SK-N-SH (cell line): ENCODE results near the gene WWOX.

Source experiments
- FOXJ3 ChIP-seq: sonication (generic); formaldehyde crosslinking; IDR thresholded peaks from 2 replicates; pipeline ENCODE4 v1.5.1; 2020; ENCODE audit warnings: mild to moderate bottlenecking, missing genetic modification reagents
- MXI1 ChIP-seq: IDR thresholded peaks from 2 replicates; pipeline ENCODE4 v1.6.1; 2012; ENCODE audit warnings: mild to moderate bottlenecking, low read depth, low read length, improper control_type of control experiment
- RCOR1 ChIP-seq: fragments of 150-350 bp; IDR thresholded peaks from 2 replicates; pipeline ENCODE4 v1.6.1; 2017; ENCODE audit warnings: antibody characterized with exemption, low read length
- RFX5 ChIP-seq: IDR thresholded peaks from 2 replicates; pipeline ENCODE4 v1.6.1; 2012; ENCODE audit warnings: mild to moderate bottlenecking, improper control_type of control experiment, low read length
- RXRA ChIP-seq: IDR thresholded peaks from 2 replicates; pipeline ENCODE4 v1.4.0; 2012; ENCODE audit warnings: low read depth, mild to moderate bottlenecking, borderline replicate concordance
- TAF1 ChIP-seq: IDR thresholded peaks from 2 replicates; pipeline ENCODE4 v1.6.1; 2012; ENCODE audit warnings: low read depth, mild to moderate bottlenecking, low read length, moderate library complexity, borderline replicate concordance
- YY1 ChIP-seq: IDR thresholded peaks from 2 replicates; pipeline ENCODE4 v1.4.0; 2012; ENCODE audit warnings: low read depth, mild to moderate bottlenecking
- TF ChIP-seq, protein P1 (sequence below): IDR thresholded peaks from 2 replicates; pipeline ENCODE4 v1.4.0; 2012; ENCODE audit warnings: low read depth, borderline replicate concordance
- TF ChIP-seq, protein P2 (sequence below): fragments of 200-600 bp; sonication (generic); IDR thresholded peaks from 2 replicates; pipeline ENCODE4 v1.6.1; 2017; ENCODE audit warnings: antibody characterized with exemption, mild to moderate bottlenecking, moderate library complexity

DNA sequence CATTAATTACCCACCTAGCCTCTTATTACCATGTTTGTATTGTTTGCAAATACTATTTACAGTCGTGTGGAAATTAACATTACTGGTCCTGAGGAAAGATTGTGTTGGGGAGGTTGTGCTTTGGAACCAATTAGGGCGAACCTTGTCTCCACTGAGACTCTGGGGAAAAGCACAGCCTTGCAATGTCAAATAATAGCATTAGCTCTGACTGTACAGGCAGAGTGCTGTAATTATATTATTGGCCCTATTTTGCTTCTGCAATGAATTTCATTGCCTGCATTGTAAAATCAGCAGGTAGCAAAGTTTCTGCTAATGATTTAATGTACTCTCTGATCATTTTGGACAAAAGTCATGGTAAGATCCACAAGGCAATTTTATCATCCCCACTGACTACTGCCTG, 97.0 kb downstream of the WWOX start:
- TF ChIP-seq, protein P1, sequence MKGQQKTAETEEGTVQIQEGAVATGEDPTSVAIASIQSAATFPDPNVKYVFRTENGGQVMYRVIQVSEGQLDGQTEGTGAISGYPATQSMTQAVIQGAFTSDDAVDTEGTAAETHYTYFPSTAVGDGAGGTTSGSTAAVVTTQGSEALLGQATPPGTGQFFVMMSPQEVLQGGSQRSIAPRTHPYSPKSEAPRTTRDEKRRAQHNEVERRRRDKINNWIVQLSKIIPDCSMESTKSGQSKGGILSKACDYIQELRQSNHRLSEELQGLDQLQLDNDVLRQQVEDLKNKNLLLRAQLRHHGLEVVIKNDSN = no peak
- TF ChIP-seq TAF1 (no peak), RCOR1 (no peak), RFX5 (no peak), FOXJ3 (no peak), YY1 (no peak), RXRA (no peak), MXI1 (no peak)
- TF ChIP-seq, protein P2, sequence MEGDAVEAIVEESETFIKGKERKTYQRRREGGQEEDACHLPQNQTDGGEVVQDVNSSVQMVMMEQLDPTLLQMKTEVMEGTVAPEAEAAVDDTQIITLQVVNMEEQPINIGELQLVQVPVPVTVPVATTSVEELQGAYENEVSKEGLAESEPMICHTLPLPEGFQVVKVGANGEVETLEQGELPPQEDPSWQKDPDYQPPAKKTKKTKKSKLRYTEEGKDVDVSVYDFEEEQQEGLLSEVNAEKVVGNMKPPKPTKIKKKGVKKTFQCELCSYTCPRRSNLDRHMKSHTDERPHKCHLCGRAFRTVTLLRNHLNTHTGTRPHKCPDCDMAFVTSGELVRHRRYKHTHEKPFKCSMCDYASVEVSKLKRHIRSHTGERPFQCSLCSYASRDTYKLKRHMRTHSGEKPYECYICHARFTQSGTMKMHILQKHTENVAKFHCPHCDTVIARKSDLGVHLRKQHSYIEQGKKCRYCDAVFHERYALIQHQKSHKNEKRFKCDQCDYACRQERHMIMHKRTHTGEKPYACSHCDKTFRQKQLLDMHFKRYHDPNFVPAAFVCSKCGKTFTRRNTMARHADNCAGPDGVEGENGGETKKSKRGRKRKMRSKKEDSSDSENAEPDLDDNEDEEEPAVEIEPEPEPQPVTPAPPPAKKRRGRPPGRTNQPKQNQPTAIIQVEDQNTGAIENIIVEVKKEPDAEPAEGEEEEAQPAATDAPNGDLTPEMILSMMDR = no peak
